Mesendoderm (in vitro differentiated cells): ENCODE measurements around the gene MTERF4. TPM values are rescaled to one million over a fixed set of nuclear protein-coding genes. Genes with fewer than 3 reads are reported as not detected.

Source experiments
- DNase-seq: peaks from one replicate; pipeline ENCODE4 v3.0.0; 2013
- H2AK5ac ChIP-seq: 2 replicates; pipeline ENCODE4 v1.6.1; 2013; ENCODE audit warnings: low read length, inconsistent platforms
- H2BK120ac ChIP-seq: 2 replicates; pipeline ENCODE4 v1.6.1; 2013; ENCODE audit warnings: low read depth, mild to moderate bottlenecking, low read length, moderate library complexity, mixed read lengths
- H2BK15ac ChIP-seq: replicated peaks from 2 replicates; pipeline ENCODE4 v1.6.1; 2013; ENCODE audit warnings: low read depth, mild to moderate bottlenecking, moderate library complexity
- H2BK5ac ChIP-seq: 2 replicates; pipeline ENCODE4 v1.6.1; 2013; ENCODE audit warnings: low read length, inconsistent platforms
- H3K18ac ChIP-seq: 2 replicates; pipeline ENCODE4 v1.6.1; 2013; ENCODE audit warnings: mild to moderate bottlenecking, low read length, mixed read lengths
- H3K23ac ChIP-seq: one replicate; pipeline ENCODE4 v1.6.1; 2013; ENCODE audit warnings: low read length
- H3K27ac ChIP-seq: 2 replicates; pipeline ENCODE4 v1.5.1; 2013; ENCODE audit warnings: low read depth, mild to moderate bottlenecking, inconsistent platforms, low read length, moderate library complexity
- H3K27me3 ChIP-seq: 2 replicates; pipeline ENCODE4 v1.6.1; 2013; ENCODE audit warnings: low read length, control low read depth, mild to moderate bottlenecking, inconsistent platforms; ENCODE audit not compliant: insufficient read depth, poor library complexity
- H3K36me3 ChIP-seq: 2 replicates; pipeline ENCODE4 v1.6.1; 2013; ENCODE audit warnings: low read length, inconsistent platforms; ENCODE audit not compliant: control insufficient read depth, insufficient read depth
- H3K4ac ChIP-seq: one replicate; pipeline ENCODE4 v1.6.1; 2013; ENCODE audit warnings: low read depth, mild to moderate bottlenecking, low read length, moderate library complexity
- H3K4me1 ChIP-seq: 2 replicates; pipeline ENCODE4 v1.6.1; 2013; ENCODE audit warnings: low read depth, low read length, inconsistent platforms; ENCODE audit not compliant: control insufficient read depth
- H3K4me2 ChIP-seq: 2 replicates; pipeline ENCODE4 v1.6.1; 2013; ENCODE audit warnings: low read length
- H3K4me3 ChIP-seq: 2 replicates; pipeline ENCODE4 v1.5.1; 2013; ENCODE audit warnings: mild to moderate bottlenecking, low read length
- H3K56ac ChIP-seq: one replicate; pipeline ENCODE4 v1.6.1; 2013; ENCODE audit warnings: low read length
- H3K79me1 ChIP-seq: 2 replicates; pipeline ENCODE4 v1.6.1; 2013; ENCODE audit warnings: low read length, inconsistent platforms
- H3K79me2 ChIP-seq: 2 replicates; pipeline ENCODE4 v1.6.1; 2013; ENCODE audit warnings: mild to moderate bottlenecking, low read length; ENCODE audit not compliant: control insufficient read depth, insufficient read depth
- H3K9ac ChIP-seq: 2 replicates; pipeline ENCODE4 v1.6.1; 2013; ENCODE audit warnings: low read length, inconsistent platforms
- H4K5ac ChIP-seq: one replicate; pipeline ENCODE4 v1.6.1; 2013; ENCODE audit warnings: low read length
- H4K8ac ChIP-seq: one replicate; pipeline ENCODE4 v1.6.1; 2013; ENCODE audit warnings: low read depth, mild to moderate bottlenecking, control low read depth, low read length, moderate library complexity
- WGBS: extraction: QIAGEN DNeasy Blood & Tissue Kit; methylation state at CpG from one replicate; pipeline ENCODE4 v1.1.7; 2013; ENCODE audit warnings: low lambda C conversion rate, missing lambda C conversion rate; ENCODE audit not compliant: insufficient coverage; ENCODE audit errors: extremely low coverage; 5-methylcytosine and 5-hydroxymethylcytosine counted together
- small RNA-seq: library from polyadenylated mRNA; stranded (forward); fragments of <200 nt; extraction: miRNeasy Mini kit (QIAGEN cat#:217004); gene quantifications from one replicate; pipeline ENCODE3, GENCODE V24; 2013; ENCODE audit not compliant: insufficient read depth

Gene MTERF4

GRCh38 chr2:241048149-241048948 lies 53.7 kb downstream of the MTERF4 start:
- WGBS, result no CpG with 5 or more reads among the region's 30 CpGs
- Histone ChIP-seq H3K56ac (no peak overlapping the region), H3K4me2 (no peak overlapping the region), H3K36me3 (no peaks in the 10 kb centered on the region), H3K79me2 (no peaks in the 10 kb centered on the region), H2BK5ac (no peak overlapping the region), H4K8ac (no peak overlapping the region), H3K9ac (no peak overlapping the region), H3K18ac (no peak overlapping the region), H3K23ac (no peak overlapping the region), H4K5ac (no peak overlapping the region), H3K27ac (no peak overlapping the region), H3K4ac (no peak overlapping the region), H2BK15ac (no peak overlapping the region), H3K4me1 (no peaks in the 10 kb centered on the region), H2BK120ac (no peak overlapping the region), H3K27me3 (no peaks in the 10 kb centered on the region), H3K4me3 (no peak overlapping the region), H3K79me1 (no peaks in the 10 kb centered on the region), H2AK5ac (no peak overlapping the region)
- no peak for DNase-seq

- Histone ChIP-seq H3K4ac (no peak overlapping the region), H3K56ac (no peak overlapping the region), H3K79me1 (no peaks in the 10 kb centered on the region), H3K36me3 (no peaks in the 10 kb centered on the region), H4K8ac (no peak overlapping the region), H3K4me3 (no peak overlapping the region), H3K4me2 (no peak overlapping the region), H2BK5ac (no peak overlapping the region), H3K4me1 (no peaks in the 10 kb centered on the region), H3K27ac (no peak overlapping the region), H3K27me3 (no peaks in the 10 kb centered on the region), H4K5ac (no peak overlapping the region), H2AK5ac (no peak overlapping the region), H3K9ac (no peak overlapping the region), H2BK120ac (no peak overlapping the region), H3K18ac (no peak overlapping the region), H3K23ac (no peak overlapping the region), H2BK15ac (no peak overlapping the region), H3K79me2 (no peaks in the 10 kb centered on the region)
- no CpG with 5 or more reads among the region's 6 CpGs for WGBS
- DNase-seq, result no peak
Measured at GRCh38 chr2:241047253-241048010, 54.7 kb downstream of the MTERF4 start.

Small RNA genes lying within 50 kb of the gene (small RNA-seq; reads per million reads assigned to genes)
- gene AC005237.2, result not detected
